Occipital lobe (tissue), 2 donors: Measurements from ENCODE around the gene CCDC201. TPM values are rescaled to one million over a fixed set of nuclear protein-coding genes. Genes with fewer than 3 reads are reported as not detected.
"Not testable (repeated sequence)": the region's sequence is repeated elsewhere in the genome, so short reads cannot be mapped to it uniquely, and the experiment has no call there.

ENCODE experiments used
- DNase-seq: peaks from one replicate; lab custom pipeline; 2025; lab: John Stamatoyannopoulos, UW
- total RNA-seq: library from RNA; depleted of rRNA; stranded (reverse); fragments of >200 nt; gene quantifications from one replicate; pipeline ENCODE4 v1.2.3, GENCODE V29; 2014

CCDC201 gene
- total RNA-seq, 1 donor from 2014 or later = not detected

GRCh38 chr7:45874408-45875131 lies 1.7 kb upstream of the CCDC201 start:
- DNase-seq = no peak

- DNase-seq = no peak
These were observed 473 bp upstream of the CCDC201 start for GRCh38 chr7:45873355-45873754.

- no peak for DNase-seq
These were observed 507 bp downstream of the CCDC201 start for GRCh38 chr7:45872116-45873034.

- DNase-seq = no peak
These were observed 3.5 kb downstream of the CCDC201 start for GRCh38 chr7:45869426-45869825.

- no peak for DNase-seq
These were observed 5.4 kb downstream of the CCDC201 start for GRCh38 chr7:45867471-45867870.

- no peak for DNase-seq
These were observed 7.1 kb downstream of the CCDC201 start for GRCh38 chr7:45865594-45866410.

GRCh38 chr7:45863715-45864114 lies 9.2 kb downstream of the CCDC201 start:
- DNase-seq = no peak

- DNase-seq = not testable (repeated sequence)
These were observed 16.0 kb downstream of the CCDC201 start for GRCh38 chr7:45856888-45857287.

- DNase-seq = not testable (repeated sequence)
These were observed 17.2 kb downstream of the CCDC201 start for GRCh38 chr7:45855680-45856079.

GRCh38 chr7:45853491-45853890 lies 19.4 kb downstream of the CCDC201 start:
- DNase-seq = not testable (repeated sequence)

GRCh38 chr7:45852984-45853383 lies 19.9 kb downstream of the CCDC201 start:
- DNase-seq = not testable (repeated sequence)

GRCh38 chr7:45848734-45849133 lies 24.1 kb downstream of the CCDC201 start:
- not testable (repeated sequence) for DNase-seq

- DNase-seq = not testable (repeated sequence)
These were observed 26.3 kb downstream of the CCDC201 start for GRCh38 chr7:45846536-45846935.

- not testable (repeated sequence) for DNase-seq
These were observed 30.8 kb downstream of the CCDC201 start for GRCh38 chr7:45841926-45842717.

- DNase-seq = not testable (repeated sequence)
These were observed 34.0 kb downstream of the CCDC201 start for GRCh38 chr7:45838852-45839251.

- not testable (repeated sequence) for DNase-seq
These were observed 40.3 kb downstream of the CCDC201 start for GRCh38 chr7:45832433-45833177.

- not testable (repeated sequence) for DNase-seq
These were observed 43.0 kb downstream of the CCDC201 start for GRCh38 chr7:45829846-45830245.

GRCh38 chr7:45827731-45828130 lies 45.2 kb downstream of the CCDC201 start:
- not testable (repeated sequence) for DNase-seq

GRCh38 chr7:45826550-45826949 lies 46.3 kb downstream of the CCDC201 start:
- not testable (repeated sequence) for DNase-seq

- not testable (repeated sequence) for DNase-seq
These were observed 54.1 kb downstream of the CCDC201 start for GRCh38 chr7:45818763-45819162.
